Measurements from ENCODE around the gene HS1BP3.

HS1BP3 gene

GRCh38 chr2:20568501-20569463, 82.1 kb downstream of the HS1BP3 start:
- Histone ChIP-seq H3K27ac (ENCODE audit: low read depth, low read length) (no peak overlapping the region), H3K9me3 (ENCODE audit: control insufficient read depth, insufficient read depth, low read length) (no peaks in the 10 kb centered on the region), H3K4me3 (ENCODE audit: low read length) (no peak overlapping the region), H3K4me1 (ENCODE audit: control insufficient read depth, low read length) (no peaks in the 10 kb centered on the region), H3K27me3 (ENCODE audit: control insufficient read depth, low read length) (peaks cover 4% of the 10 kb centered on the region; the same call in 1 of the 2 replicates), H3K79me2 (ENCODE audit: control insufficient read depth, low read length) (no peaks in the 10 kb centered on the region), H3K9me2 (replicated peaks; ENCODE audit: control insufficient read depth, low read length) (no peaks in the 10 kb centered on the region), H3K36me3 (ENCODE audit: control insufficient read depth, low read length) (no peaks in the 10 kb centered on the region), H3K4me2 (ENCODE audit: low read length) (no peak overlapping the region), H3F3A (ENCODE audit: control insufficient read depth, insufficient read depth) (no peaks in the 10 kb centered on the region), H4K20me1 (ENCODE audit: control insufficient read depth, insufficient read depth, low read depth, low read length) (no peaks in the 10 kb centered on the region)
- TF ChIP-seq CTCF (IDR thresholded peaks at IDR 0.05; ENCODE audit: low read depth, low read length, poor library complexity, severe bottlenecking) (no peak), EZH2phosphoT487 (IDR thresholded peaks at IDR 0.05; ENCODE audit: borderline replicate concordance, low read length) (no peak)

GRCh38 chr2:20567926-20568179, 83.0 kb downstream of the HS1BP3 start:
- Histone ChIP-seq H3K79me2 (ENCODE audit: control insufficient read depth, low read length) (no peaks in the 10 kb centered on the region), H3K27ac (ENCODE audit: low read depth, low read length) (no peak overlapping the region), H3K36me3 (ENCODE audit: control insufficient read depth, low read length) (no peaks in the 10 kb centered on the region), H3K4me2 (ENCODE audit: low read length) (no peak overlapping the region), H3K4me1 (ENCODE audit: control insufficient read depth, low read length) (no peaks in the 10 kb centered on the region), H3K9me2 (replicated peaks; ENCODE audit: control insufficient read depth, low read length) (no peaks in the 10 kb centered on the region), H3K9me3 (ENCODE audit: control insufficient read depth, insufficient read depth, low read length) (no peaks in the 10 kb centered on the region), H3K4me3 (ENCODE audit: low read length) (no peak overlapping the region), H3F3A (ENCODE audit: control insufficient read depth, insufficient read depth) (no peaks in the 10 kb centered on the region), H4K20me1 (ENCODE audit: control insufficient read depth, insufficient read depth, low read depth, low read length) (no peaks in the 10 kb centered on the region), H3K27me3 (ENCODE audit: control insufficient read depth, low read length) (peaks cover 4% of the 10 kb centered on the region; the same call in 1 of the 2 replicates)
- no peak for TF ChIP-seq CTCF (IDR thresholded peaks at IDR 0.05; ENCODE audit: low read depth, low read length, poor library complexity, severe bottlenecking)
- no peak for TF ChIP-seq EZH2phosphoT487 (IDR thresholded peaks at IDR 0.05; ENCODE audit: borderline replicate concordance, low read length)

Data from DOHH2 (cell line).